ENCODE data around the gene STX10. TPM values are rescaled to one million over a fixed set of nuclear protein-coding genes. Genes with fewer than 3 reads are reported as not detected.
"Not testable (repeated sequence)": the region's sequence is repeated elsewhere in the genome, so short reads cannot be mapped to it uniquely, and the experiment has no call there.

The STX10 gene
- total and polyA plus RNA-seq, 7 donors = 63.1 to 127 (median 71.1) TPM

DNA sequence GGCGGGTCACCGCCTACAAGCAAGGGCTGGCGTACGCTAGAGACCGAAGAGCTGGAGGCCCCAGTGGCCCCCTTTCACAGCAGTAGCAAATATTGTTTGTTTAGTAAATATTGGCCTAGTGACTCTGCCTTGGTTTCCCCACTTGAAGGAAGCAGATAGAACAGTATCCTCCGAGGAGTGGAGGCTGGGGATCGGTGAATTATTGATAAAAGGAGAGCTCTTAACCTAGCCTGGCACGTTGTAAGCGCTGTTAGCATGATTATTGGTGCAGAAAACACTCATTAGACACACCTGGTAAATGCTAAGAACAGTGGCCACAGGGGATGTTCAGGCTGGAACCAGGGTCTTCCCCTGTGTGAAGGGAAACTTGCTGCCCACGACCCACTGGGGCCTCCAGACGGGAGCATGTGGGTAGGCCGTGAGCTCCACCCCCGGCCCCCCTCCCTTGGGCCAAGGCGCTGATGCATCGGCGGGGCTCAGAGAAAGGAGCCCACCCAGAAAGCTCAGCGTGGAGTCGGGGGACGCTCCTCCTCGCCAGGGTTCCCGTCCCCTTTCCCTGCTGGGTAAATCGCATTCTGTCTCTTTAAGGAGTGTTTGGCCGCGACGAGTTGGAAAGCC is 2.3 kb upstream of the STX10 start:
- no peak for DNase-seq
- H3K36me3 ChIP-seq = no peaks in the 10 kb centered on the region
- no peaks in the 10 kb centered on the region for H3K9me3 ChIP-seq
- peak overlapping the region; percentile 92 to 100 (median 100) for H3K27ac ChIP-seq
- no peaks in the 10 kb centered on the region for H3K27me3 ChIP-seq
- intact Hi-C loops (cut with DNase I) = loop anchor here (5.0 to 10.0 kb wide), 4 partner anchors 35 to 360 kb away; partner anchors contain the start of genes JUNB, LYL1, NACC1 and NFIX
- 0 to 1% methylated on average over 25 of the region's 25 CpGs for WGBS, 2 donors
- peak overlapping the region; percentile 64 to 96 (median 84) for H3K4me3 ChIP-seq
- TF ChIP-seq EP300 (IDR thresholded peaks at IDR 0.05) (no peak), POLR2AphosphoS5 (IDR thresholded peaks at IDR 0.05) (no peak), POLR2A (IDR thresholded peaks at IDR 0.05) (no peak)
- TF ChIP-seq, protein P1, sequence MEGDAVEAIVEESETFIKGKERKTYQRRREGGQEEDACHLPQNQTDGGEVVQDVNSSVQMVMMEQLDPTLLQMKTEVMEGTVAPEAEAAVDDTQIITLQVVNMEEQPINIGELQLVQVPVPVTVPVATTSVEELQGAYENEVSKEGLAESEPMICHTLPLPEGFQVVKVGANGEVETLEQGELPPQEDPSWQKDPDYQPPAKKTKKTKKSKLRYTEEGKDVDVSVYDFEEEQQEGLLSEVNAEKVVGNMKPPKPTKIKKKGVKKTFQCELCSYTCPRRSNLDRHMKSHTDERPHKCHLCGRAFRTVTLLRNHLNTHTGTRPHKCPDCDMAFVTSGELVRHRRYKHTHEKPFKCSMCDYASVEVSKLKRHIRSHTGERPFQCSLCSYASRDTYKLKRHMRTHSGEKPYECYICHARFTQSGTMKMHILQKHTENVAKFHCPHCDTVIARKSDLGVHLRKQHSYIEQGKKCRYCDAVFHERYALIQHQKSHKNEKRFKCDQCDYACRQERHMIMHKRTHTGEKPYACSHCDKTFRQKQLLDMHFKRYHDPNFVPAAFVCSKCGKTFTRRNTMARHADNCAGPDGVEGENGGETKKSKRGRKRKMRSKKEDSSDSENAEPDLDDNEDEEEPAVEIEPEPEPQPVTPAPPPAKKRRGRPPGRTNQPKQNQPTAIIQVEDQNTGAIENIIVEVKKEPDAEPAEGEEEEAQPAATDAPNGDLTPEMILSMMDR (IDR thresholded peaks at IDR 0.05) = no peak
- H3K4me1 ChIP-seq = peaks cover 6 to 39% (median 33%) of the 10 kb centered on the region in 4 donors

DNA sequence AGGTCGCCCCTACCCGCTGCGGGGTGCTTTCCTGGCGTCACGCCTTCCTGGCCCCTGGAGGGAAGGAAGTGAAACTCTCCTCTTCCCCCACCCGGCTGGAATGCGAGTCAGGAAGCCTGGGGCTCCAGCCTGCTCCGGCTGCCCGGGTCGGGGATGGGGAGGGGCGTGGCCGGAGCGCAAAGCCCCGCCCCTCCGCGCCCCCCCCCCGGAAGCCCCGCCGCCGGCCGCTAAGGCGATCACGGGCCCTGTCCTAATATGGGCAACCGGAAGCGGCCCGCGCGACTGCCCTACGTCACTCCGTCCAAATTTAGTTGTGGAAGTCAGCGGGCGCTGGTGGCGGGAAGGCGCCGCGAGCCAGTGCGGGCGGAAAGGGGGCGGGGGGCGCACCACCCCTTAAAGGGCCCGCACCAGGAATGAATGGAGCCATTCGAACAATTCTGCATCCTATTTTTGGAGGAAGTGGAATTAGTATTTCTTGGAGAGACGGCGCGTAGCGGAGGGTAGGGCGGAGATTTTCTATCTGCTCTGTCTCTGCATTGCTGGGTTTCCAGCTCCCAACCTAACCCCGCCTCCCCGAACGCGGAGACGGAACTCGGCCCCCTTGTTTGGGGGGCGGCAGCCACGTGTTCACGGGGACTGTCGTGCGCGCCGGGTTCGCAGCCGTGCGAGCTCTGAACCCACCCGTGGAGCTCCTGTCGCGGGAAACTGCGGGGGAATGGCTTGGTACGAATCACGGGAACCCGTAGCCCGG is 1.6 kb upstream of the STX10 start:
- peak; percentile 99 for DNase-seq
- intact Hi-C loops (cut with DNase I) = loop anchor here (5.0 to 10.0 kb wide), 4 partner anchors 34 to 359 kb away; partner anchors contain the start of genes JUNB, LYL1, NACC1 and NFIX
- H3K27ac ChIP-seq = peak overlapping the region; percentile 92 to 100 (median 100)

DNA sequence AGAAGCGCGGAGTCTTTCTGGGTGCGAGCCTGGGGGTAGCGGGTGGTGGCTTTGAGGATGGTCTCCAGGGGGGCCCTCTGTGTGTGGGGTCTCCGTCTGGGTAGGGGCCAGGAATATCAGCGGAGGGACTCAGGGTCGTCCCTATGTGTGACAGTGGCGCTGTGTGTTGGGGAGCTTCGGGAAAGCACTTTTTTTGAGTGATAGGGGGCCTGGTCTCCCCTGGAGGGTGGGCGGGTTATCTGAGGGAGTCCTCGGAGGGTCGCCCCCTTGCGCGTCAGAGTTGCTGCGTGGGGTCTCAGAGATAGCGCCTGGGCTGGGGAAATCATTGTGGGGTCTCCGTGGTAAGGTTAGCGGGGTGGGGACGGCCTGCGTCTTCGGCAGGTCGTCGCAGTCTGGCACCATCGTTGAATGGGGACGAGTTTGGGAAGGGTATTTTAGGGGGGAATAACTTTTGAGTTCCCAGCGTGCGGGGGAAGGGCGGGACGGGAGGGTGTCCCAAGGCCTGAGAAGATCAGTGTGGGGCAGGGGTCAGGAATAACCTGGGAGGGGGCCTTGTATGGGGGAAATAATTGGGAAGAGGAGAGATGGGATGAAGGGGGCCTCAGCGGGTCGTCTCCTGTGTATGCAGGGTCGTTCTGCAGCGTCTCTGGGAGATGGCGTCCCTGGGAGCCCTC is 893 bp upstream of the STX10 start:
- peaks cover 0 to 5% (median 0%) of the 10 kb centered on the region in 4 donors for H3K36me3 ChIP-seq
- no peaks in the 10 kb centered on the region for H3K9me3 ChIP-seq
- 0 to 1% methylated on average over 34 of the region's 34 CpGs for WGBS, 2 donors
- intact Hi-C loops (cut with DNase I) = loop anchor here (5.0 to 10.0 kb wide), 4 partner anchors 34 to 359 kb away; partner anchors contain the start of genes JUNB, LYL1, NACC1 and NFIX
- peaks cover 6 to 38% (median 29%) of the 10 kb centered on the region in 4 donors for H3K4me1 ChIP-seq
- TF ChIP-seq POLR2AphosphoS5 (IDR thresholded peaks at IDR 0.05) (no peak), EP300 (IDR thresholded peaks at IDR 0.05) (no peak), POLR2A (IDR thresholded peaks at IDR 0.05) (no peak)
- TF ChIP-seq, protein P1 (IDR thresholded peaks at IDR 0.05) = no peak
- peak overlapping the region; percentile 92 to 100 (median 100) for H3K27ac ChIP-seq
- peak overlapping the region; percentile 64 to 96 (median 92) for H3K4me3 ChIP-seq
- H3K27me3 ChIP-seq = no peaks in the 10 kb centered on the region
- no peak for DNase-seq

More for the DNA sequence above, 1.6 kb upstream of the STX10 start:
- H3K36me3 ChIP-seq = no peaks in the 10 kb centered on the region
- 0 to 1% methylated on average over 71 of the region's 71 CpGs for WGBS, 2 donors
- no peaks in the 10 kb centered on the region for H3K9me3 ChIP-seq
- H3K4me1 ChIP-seq = peaks cover 6 to 39% (median 33%) of the 10 kb centered on the region in 4 donors
- peak overlapping the region; percentile 64 to 96 (median 92) for H3K4me3 ChIP-seq
- peak; percentile 98 to 99 for TF ChIP-seq POLR2A (IDR thresholded peaks at IDR 0.05)
- peak in 3 of 4 donors; percentile 15 to 66 (median 65) for TF ChIP-seq EP300 (IDR thresholded peaks at IDR 0.05)
- TF ChIP-seq POLR2AphosphoS5 (IDR thresholded peaks at IDR 0.05) = peak; percentile 99 to 100 (median 100)
- TF ChIP-seq, protein P1 (IDR thresholded peaks at IDR 0.05) = peak in 1 of 4 experiments; percentile 15
- H3K27me3 ChIP-seq = no peaks in the 10 kb centered on the region

DNA sequence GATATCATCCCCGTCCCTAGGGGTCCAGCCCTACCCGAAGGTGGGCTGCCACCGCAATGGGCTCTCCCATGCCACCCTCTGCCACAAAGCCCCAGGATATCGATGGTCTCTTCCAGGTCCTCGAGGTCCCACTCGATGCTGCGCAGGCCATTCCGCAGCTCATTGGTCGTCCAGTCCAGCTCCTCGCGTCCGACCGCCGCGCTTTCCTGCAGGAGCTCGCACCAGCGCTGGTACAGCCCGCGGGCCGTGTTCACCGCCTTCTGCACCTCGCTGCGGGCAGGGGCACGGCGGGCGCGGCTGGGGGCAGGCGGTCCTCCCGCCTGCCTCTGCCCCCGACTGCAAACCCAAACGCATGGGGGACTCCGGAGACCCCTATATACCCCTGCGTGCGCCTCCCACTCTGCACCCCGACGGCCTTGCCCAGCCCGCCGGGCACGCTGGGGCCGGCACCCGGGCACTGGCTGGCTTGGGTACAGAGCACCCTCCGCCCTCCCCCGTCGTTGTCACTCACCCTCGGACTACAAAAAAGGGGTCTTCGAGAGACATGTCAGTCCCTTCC is 468 bp downstream of the STX10 start:
- Histone ChIP-seq H3K4me1 (peaks cover 6 to 24% (median 16%) of the 10 kb centered on the region in 4 donors), H3K9me3 (no peaks in the 10 kb centered on the region), H3K27me3 (no peaks in the 10 kb centered on the region), H3K27ac (peak overlapping the region; percentile 92 to 100 (median 100)), H3K36me3 (peaks cover 1 to 14% (median 6%) of the 10 kb centered on the region in 4 donors), H3K4me3 (peak overlapping the region; percentile 64 to 96 (median 92))
- peak; percentile 84 for DNase-seq
- intact Hi-C loops (cut with DNase I) = loop anchor here (2.0 to 10.0 kb wide), 5 partner anchors 32 to 357 kb away; partner anchors contain the start of genes JUNB, LYL1, NACC1 and NFIX
- TF ChIP-seq, protein P1 (IDR thresholded peaks at IDR 0.05) = no peak
- TF ChIP-seq EP300 (IDR thresholded peaks at IDR 0.05) (peak in 1 of 4 donors; percentile 2), POLR2A (IDR thresholded peaks at IDR 0.05) (no peak), POLR2AphosphoS5 (IDR thresholded peaks at IDR 0.05) (no peak)
- WGBS, 2 donors = 1% methylated on average over 46 of the region's 46 CpGs

DNA sequence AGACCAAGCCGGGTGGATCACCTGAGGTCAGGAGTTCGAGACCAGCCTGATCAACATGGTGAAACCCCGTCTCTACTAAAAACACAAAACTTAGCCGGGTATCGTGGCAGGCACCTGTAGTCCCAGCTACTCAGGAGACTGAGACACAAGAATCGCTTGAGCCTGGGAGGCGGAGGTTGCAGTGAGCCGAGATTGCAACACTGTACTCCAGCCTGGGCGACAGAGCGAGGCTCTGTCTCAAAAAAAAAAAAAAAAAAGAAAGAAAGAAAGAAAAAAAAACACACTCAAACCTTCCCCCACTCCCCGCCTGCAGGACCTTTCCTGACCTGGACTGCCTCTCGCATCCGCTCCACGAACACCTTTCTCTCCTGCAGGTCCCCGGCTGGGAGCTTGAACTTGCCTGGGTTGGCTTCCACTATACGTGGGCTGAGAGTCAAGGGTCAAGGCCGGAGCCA is 975 bp downstream of the STX10 start:
- H3K4me1 ChIP-seq = peaks cover 6 to 22% (median 14%) of the 10 kb centered on the region in 4 donors
- DNase-seq, H3K9me3 ChIP-seq, H3K27me3 ChIP-seq: not testable (repeated sequence)
- H3K36me3 ChIP-seq = peaks cover 6 to 19% (median 10%) of the 10 kb centered on the region in 4 donors
- H3K27ac ChIP-seq = peak overlapping the region; percentile 92 to 100 (median 100)
- intact Hi-C loops (cut with DNase I) = loop anchor here (2.0 kb wide), 1 partner anchor 114 kb away; no protein-coding TSS in a partner anchor
- peak overlapping the region; percentile 64 to 96 (median 92) for H3K4me3 ChIP-seq
- WGBS, 2 donors = 13 to 51% methylated on average over 17 of the region's 17 CpGs

All from sigmoid colon (tissue), 7 donors.